ENCODE data around the gene NFIA. TPM values are rescaled to one million over a fixed set of nuclear protein-coding genes. Genes with fewer than 3 reads are reported as not detected.

The NFIA gene
- total and polyA plus RNA-seq, 7 donors = 4.0 to 42.7 (median 30.6) TPM

DNA sequence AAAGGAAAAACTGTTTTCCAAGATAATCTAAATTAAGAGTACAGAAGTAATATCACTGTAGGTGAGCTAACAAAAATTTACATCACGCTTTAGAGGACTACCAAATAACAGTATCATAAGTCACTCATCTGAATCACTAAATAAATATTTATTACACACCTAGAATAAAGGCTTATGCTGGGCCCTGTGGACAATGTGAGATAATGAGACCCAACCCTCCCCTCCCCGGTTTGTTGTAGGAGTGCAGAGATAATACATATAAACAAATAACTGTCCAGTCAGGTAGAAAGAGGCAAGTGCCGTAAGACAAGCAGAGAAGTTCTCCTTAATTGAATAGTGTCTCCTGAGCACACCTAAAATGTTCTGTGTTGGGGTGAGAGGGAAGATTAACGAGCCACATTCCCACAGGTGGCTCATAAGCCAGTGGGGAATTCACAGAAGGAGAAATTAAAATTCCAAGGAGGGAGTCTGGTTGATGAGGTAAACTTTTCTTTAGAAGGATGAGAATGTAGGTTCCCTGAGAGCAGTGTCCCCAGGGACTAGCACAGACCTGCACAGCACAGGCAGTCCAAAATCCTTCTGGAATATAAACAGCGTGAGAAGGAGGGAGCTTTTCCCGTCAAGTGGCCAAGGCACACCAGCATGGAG, 241.4 kb downstream of the NFIA start:
- Histone ChIP-seq H3K36me3 (ENCODE audit: insufficient read depth in 1 of 2, low read depth in 1 of 2) (no peaks in the 10 kb centered on the region), H3K4me3 (no peak overlapping the region), H3K27ac (no peak overlapping the region), H3K4me1 (peaks cover 16% of the 10 kb centered on the region), H3K9me3 (no peaks in the 10 kb centered on the region), H3K27me3 (ENCODE audit: insufficient read depth in 3 of 3, low read length in 2 of 3) (no peaks in the 10 kb centered on the region)
- TF ChIP-seq, protein P1, sequence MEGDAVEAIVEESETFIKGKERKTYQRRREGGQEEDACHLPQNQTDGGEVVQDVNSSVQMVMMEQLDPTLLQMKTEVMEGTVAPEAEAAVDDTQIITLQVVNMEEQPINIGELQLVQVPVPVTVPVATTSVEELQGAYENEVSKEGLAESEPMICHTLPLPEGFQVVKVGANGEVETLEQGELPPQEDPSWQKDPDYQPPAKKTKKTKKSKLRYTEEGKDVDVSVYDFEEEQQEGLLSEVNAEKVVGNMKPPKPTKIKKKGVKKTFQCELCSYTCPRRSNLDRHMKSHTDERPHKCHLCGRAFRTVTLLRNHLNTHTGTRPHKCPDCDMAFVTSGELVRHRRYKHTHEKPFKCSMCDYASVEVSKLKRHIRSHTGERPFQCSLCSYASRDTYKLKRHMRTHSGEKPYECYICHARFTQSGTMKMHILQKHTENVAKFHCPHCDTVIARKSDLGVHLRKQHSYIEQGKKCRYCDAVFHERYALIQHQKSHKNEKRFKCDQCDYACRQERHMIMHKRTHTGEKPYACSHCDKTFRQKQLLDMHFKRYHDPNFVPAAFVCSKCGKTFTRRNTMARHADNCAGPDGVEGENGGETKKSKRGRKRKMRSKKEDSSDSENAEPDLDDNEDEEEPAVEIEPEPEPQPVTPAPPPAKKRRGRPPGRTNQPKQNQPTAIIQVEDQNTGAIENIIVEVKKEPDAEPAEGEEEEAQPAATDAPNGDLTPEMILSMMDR (IDR thresholded peaks at IDR 0.05) = no peak
- DNase-seq = no peak
- 85 to 92% (median 87%) methylated on average over 6 of the region's 6 CpGs for WGBS, 3 donors
- ATAC-seq = no peak
- intact Hi-C loops (cut with DNase I) = no loop called here

- no peaks in the 10 kb centered on the region for H3K9me3 ChIP-seq
- no peak for ATAC-seq
- H3K27me3 ChIP-seq (ENCODE audit: insufficient read depth in 3 of 3, low read length in 2 of 3) = no peaks in the 10 kb centered on the region
- DNase-seq = no peak
- intact Hi-C loops (cut with DNase I) = no loop called here
- no peaks in the 10 kb centered on the region for H3K36me3 ChIP-seq (ENCODE audit: insufficient read depth in 1 of 2, low read depth in 1 of 2)
- TF ChIP-seq, protein P1 (IDR thresholded peaks at IDR 0.05) = no peak
- WGBS, 3 donors = 29 to 49% (median 36%) methylated on average over 2 of the region's 2 CpGs
- no peak overlapping the region for H3K27ac ChIP-seq
- H3K4me3 ChIP-seq = no peak overlapping the region
- H3K4me1 ChIP-seq = no peaks in the 10 kb centered on the region
Measured at GRCh38 chr1:61326713-61327112, 244.4 kb downstream of the NFIA start.

DNA sequence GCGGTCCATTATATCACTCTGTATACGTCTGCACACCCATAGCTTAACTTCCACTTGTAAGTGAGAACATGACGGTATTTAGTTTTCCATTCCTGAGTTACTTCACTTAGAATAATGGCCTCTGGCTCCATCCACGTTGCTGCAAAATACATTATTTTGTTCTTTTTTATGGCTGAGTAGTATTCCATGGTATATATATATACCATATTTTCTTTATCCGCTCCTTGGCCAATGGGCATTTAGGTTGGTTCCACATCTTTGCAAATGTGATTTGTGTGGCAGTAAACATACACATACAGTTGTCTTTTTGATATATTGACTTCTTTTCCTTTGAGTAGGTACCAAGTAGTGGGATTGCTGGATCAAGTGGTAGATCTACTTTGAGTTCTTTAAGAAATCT, 245.1 kb downstream of the NFIA start:
- no peak for ATAC-seq
- TF ChIP-seq, protein P1 (IDR thresholded peaks at IDR 0.05) = no peak
- no peak overlapping the region for H3K4me3 ChIP-seq
- no peak overlapping the region for H3K27ac ChIP-seq
- H3K9me3 ChIP-seq = no peaks in the 10 kb centered on the region
- H3K27me3 ChIP-seq (ENCODE audit: insufficient read depth in 3 of 3, low read length in 2 of 3) = no peaks in the 10 kb centered on the region
- no peak for DNase-seq
- 85 to 99% (median 98%) methylated on average over 5 of the region's 5 CpGs for WGBS, 3 donors
- no peaks in the 10 kb centered on the region for H3K36me3 ChIP-seq (ENCODE audit: insufficient read depth in 1 of 2, low read depth in 1 of 2)
- H3K4me1 ChIP-seq = no peaks in the 10 kb centered on the region
- intact Hi-C loops (cut with DNase I) = no loop called here

DNA sequence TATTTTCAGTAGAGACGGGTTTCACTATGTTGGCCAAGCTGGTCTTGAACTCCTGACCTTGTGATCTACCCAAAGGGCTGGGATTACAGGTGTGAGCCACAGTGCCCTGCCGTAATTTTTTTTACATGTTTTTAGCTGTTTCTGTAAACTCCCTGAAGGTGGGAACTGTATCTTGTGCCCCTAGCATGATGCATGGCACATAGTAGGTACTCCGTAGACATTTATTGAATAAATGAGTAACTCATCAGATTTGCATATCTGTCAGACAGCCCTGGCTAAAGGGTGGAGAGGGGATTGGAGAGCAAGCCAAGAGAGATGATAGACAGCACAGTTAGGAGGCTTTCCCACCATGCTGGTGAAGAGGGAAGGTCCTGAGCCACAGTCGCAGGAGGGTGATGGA, 247.2 kb downstream of the NFIA start:
- H3K9me3 ChIP-seq = no peaks in the 10 kb centered on the region
- intact Hi-C loops (cut with DNase I) = no loop called here
- H3K4me1 ChIP-seq = peaks cover under 1% of the 10 kb centered on the region
- H3K4me3 ChIP-seq = no peak overlapping the region
- whole genome bisulfite sequencing, 3 donors = 93 to 98% (median 95%) methylated on average over 4 of the region's 4 CpGs
- ATAC-seq = no peak
- H3K27me3 ChIP-seq (ENCODE audit: insufficient read depth in 3 of 3, low read length in 2 of 3) = no peaks in the 10 kb centered on the region
- DNase-seq = no peak
- TF ChIP-seq, protein P1 (IDR thresholded peaks at IDR 0.05) = no peak
- no peaks in the 10 kb centered on the region for H3K36me3 ChIP-seq (ENCODE audit: insufficient read depth in 1 of 2, low read depth in 1 of 2)
- no peak overlapping the region for H3K27ac ChIP-seq

DNA sequence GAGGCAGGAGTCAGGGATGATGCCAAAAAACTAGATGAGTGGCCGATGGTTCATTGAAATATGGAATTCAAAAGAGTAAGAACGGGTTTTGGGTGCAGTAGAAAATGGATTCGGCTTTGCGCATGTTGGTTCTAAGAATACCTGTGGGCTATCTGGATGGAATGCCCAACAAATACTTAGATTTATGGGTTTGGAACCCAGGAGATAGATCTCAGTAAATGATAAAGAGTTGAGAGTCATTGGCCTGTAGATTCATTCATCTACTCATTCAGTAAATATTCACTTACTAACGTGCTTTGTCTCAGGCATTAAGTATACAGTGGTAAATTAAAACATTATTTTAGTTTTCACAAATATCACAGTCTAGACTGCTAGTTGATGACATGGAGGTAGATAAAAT, 247.7 kb downstream of the NFIA start:
- intact Hi-C loops (cut with DNase I) = loop anchor here in 1 of 2 donors (10.0 kb wide), 1 partner anchor 245 kb away; the partner anchor contains the start of gene NFIA
- Histone ChIP-seq H3K27ac (no peak overlapping the region), H3K36me3 (ENCODE audit: insufficient read depth in 1 of 2, low read depth in 1 of 2) (no peaks in the 10 kb centered on the region), H3K9me3 (no peaks in the 10 kb centered on the region), H3K4me1 (peaks cover 4% of the 10 kb centered on the region), H3K27me3 (ENCODE audit: insufficient read depth in 3 of 3, low read length in 2 of 3) (no peaks in the 10 kb centered on the region), H3K4me3 (no peak overlapping the region)
- TF ChIP-seq, protein P1 (IDR thresholded peaks at IDR 0.05) = no peak
- no peak for DNase-seq
- no peak for ATAC-seq
- 86 to 93% (median 89%) methylated on average over 5 of the region's 5 CpGs for WGBS, 3 donors

Measured in psoas muscle (tissue), 8 donors.